Transverse colon (tissue), 4 donors: ENCODE measurements around the gene CASP10. TPM values are rescaled to one million over a fixed set of nuclear protein-coding genes. Genes with fewer than 3 reads are reported as not detected.
"Not testable (repeated sequence)": the region's sequence is repeated elsewhere in the genome, so short reads cannot be mapped to it uniquely, and the experiment has no call there.

Experiments
- DNase-seq: peaks from one replicate; pipeline ENCODE4 v3.0.0-alpha.2; 2019
- H3K27ac ChIP-seq, 4 donors: fragments of 200-600 bp; sonication (generic); 2 replicates each; pipeline ENCODE4 v1.5.1; 2016 to 2018; ENCODE audit warnings: inconsistent platforms in 4 of 4
- H3K27me3 ChIP-seq: fragments of 200-600 bp; sonication (generic); 2 replicates; pipeline ENCODE4 v1.5.1; 2017; ENCODE audit warnings: inconsistent platforms
- H3K36me3 ChIP-seq, 4 donors: fragments of 200-600 bp; sonication (generic); 2 replicates each; pipeline ENCODE4 v1.5.1; 2017 to 2019; ENCODE audit warnings: inconsistent platforms in 4 of 4
- H3K4me1 ChIP-seq, 4 donors: fragments of 200-600 bp; sonication (generic); 2 replicates each; pipeline ENCODE4 v1.5.1; 2017 to 2020; ENCODE audit warnings: inconsistent platforms in 4 of 4
- H3K4me3 ChIP-seq, 4 donors: fragments of 200-600 bp; sonication (generic); 1 replicate in 1 of 4; 2 replicates in 3 of 4; pipeline versions ENCODE4 v1.5.1 to v1.6.1; 2017 to 2019; ENCODE audit warnings: inconsistent platforms in 4 of 4
- H3K9me3 ChIP-seq, 2 donors: fragments of 200-600 bp; sonication (generic); 2 replicates each; pipeline ENCODE4 v1.5.1; 2017 to 2019; ENCODE audit warnings: inconsistent platforms in 2 of 2
- CTCF ChIP-seq, 5 experiments: fragments of 200-600 bp in 3 of 5; fragments of 450-650 bp in 2 of 5; sonication (generic) in 3 of 5; IDR thresholded peaks; 1 replicate in 2 of 5; 2 replicates in 3 of 5; pipeline ENCODE4 v1.5.1; 2016 to 2017; ENCODE audit warnings: antibody characterized with exemption in 5 of 5, inconsistent platforms in 3 of 5, mild to moderate bottlenecking in 2 of 5, moderate library complexity in 1 of 5
- EP300 ChIP-seq: sonication (generic); formaldehyde crosslinking; IDR thresholded peaks from one replicate; pipeline ENCODE4 v1.6.1; 2017; ENCODE audit warnings: antibody characterized with exemption, low read depth
- POLR2A ChIP-seq: fragments of 450-650 bp; IDR thresholded peaks from one replicate; pipeline ENCODE4 v1.6.1; 2016; ENCODE audit warnings: antibody characterized with exemption, mild to moderate bottlenecking, moderate library complexity
- POLR2AphosphoS5 ChIP-seq, 3 donors: sonication (generic); formaldehyde crosslinking; IDR thresholded peaks; one replicate each; pipeline ENCODE4 v1.6.1; 2016; ENCODE audit warnings: antibody characterized with exemption in 3 of 3
- WGBS, 2 donors: methylation state at CpG; one replicate each; pipeline ENCODE4 v1.1.5; 2018; ENCODE audit warnings: low coverage in 1 of 2; 5-methylcytosine and 5-hydroxymethylcytosine counted together
- in situ Hi-C, 4 donors: fragments of 200-750 bp; cut with MboI; loops; one replicate each; pipeline versions ENCODE4 v1.15.0 to v1.15.1; 2017; ENCODE audit warnings: low sequenced_read_pairs in 3 of 4, low pct_ligation_motif_present in 1 of 4, low pct_unique_long_range_greater_than_20kb in 1 of 4
- intact Hi-C: fragments of 100-400 bp; cut with DNase I; formaldehyde crosslinking; loops from one replicate; pipeline ENCODE4 v1.15.1; 2023; ENCODE audit warnings: low total_unique reads
- total RNA-seq, 4 donors: library from RNA; depleted of rRNA; stranded (reverse); fragments of >200 nt; gene quantifications; one replicate each; pipeline ENCODE4 v1.1.0, GENCODE V29; 2016

The CASP10 gene
- total RNA-seq, 4 donors from 2014 or later, result 4.8 to 68.4 (median 38.1) TPM

DNA sequence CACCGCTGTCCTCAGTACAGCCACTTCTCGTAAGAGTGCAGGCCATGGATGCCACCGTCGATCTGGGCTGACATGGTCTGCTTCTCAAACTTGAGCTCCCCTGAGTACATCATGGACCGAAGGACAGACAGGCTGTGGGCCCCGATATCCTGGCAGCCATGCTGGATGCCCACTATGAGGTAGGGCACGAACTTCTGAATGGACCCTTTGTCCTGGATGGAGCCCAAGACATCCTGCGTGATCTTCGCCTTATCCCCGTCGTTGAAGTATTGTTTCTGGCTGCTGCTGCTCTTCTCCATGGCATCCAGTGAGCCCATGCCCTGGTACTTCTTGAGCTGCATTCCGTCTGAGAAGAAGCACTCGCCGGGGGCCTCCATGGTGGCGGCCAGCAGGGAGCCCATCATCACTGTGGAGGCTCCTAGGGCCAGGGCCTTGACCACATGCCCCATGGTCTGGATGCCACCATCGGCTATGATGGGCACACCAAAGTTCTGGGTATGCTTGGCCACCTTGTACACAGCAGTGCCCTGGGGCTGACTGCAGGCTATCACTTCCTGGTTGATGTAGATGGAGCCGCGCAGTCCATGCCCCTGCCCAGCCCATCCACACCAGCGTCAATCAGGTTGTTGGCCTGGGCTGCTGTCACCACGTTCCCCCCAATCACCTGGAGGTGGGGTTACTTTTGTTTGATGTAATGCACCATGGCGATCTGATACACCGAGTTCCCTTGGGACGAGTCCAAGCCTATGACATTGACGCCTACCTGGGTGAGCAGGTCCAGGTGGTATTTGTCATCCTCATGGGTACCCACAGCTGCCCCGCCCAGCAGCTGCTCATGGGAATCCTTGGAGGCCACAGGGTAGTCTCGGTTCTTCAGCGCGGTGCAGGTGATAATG is 45.2 kb upstream of the CASP10 start:
- Histone ChIP-seq H3K27ac (no peak overlapping the region), H3K27me3 (no peaks in the 10 kb centered on the region), H3K9me3 (no peaks in the 10 kb centered on the region), H3K36me3 (peaks cover 0 to 73% (median 29%) of the 10 kb centered on the region in 4 donors), H3K4me3 (no peak overlapping the region), H3K4me1 (peaks cover 0 to 15% (median 3%) of the 10 kb centered on the region in 4 donors)
- 95% methylated on average over 27 of the region's 28 CpGs; no CpG with 5 or more reads in 1 of the 2 donors for WGBS, 2 donors
- no peak for TF ChIP-seq EP300
- no peak for TF ChIP-seq POLR2AphosphoS5 (IDR thresholded peaks at IDR 0.05)
- TF ChIP-seq CTCF (IDR thresholded peaks at IDR 0.05), result no peak
- in situ Hi-C loops (no loop called here), intact Hi-C loops (no loop called here)
- DNase-seq, result no peak

DNA sequence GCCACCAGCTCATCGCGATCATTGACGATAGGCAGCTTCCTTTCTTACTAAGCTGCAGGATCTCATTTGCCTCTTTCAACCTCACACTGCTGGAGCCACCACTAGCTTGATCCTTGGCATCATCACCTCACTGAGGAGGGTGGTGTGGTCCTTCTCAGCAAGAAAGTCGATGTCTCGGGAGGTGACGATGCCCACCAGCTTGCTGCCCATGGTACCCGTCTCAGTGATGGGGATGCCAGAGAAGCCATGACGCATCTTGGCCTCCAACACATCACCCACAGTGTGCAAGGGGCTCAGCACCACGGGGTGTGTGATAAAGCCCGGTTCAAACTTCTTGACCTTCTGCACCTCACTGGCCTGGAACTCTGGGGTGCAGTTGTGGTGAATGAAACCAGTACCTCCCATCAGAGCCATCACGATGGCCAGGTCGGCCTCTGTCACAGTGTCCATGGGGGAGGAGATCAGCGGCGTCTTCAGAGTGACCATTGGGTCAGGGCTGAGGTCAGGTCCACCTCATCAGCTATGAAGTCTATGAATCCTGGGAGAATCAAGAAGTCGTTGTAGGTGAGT is 44.5 kb upstream of the CASP10 start:
- DNase-seq, result no peak
- Histone ChIP-seq H3K27me3 (no peaks in the 10 kb centered on the region), H3K36me3 (peaks cover 0 to 73% (median 32%) of the 10 kb centered on the region in 4 donors), H3K27ac (no peak overlapping the region), H3K4me3 (no peak overlapping the region), H3K4me1 (peaks cover 0 to 10% (median 3%) of the 10 kb centered on the region in 4 donors), H3K9me3 (no peaks in the 10 kb centered on the region)
- intact Hi-C loops, result no loop called here
- in situ Hi-C loops, result no loop called here
- 98% methylated on average over 14 of the region's 15 CpGs; no CpG with 5 or more reads in 1 of the 2 donors for WGBS, 2 donors
- TF ChIP-seq EP300, result no peak
- no peak for TF ChIP-seq CTCF (IDR thresholded peaks at IDR 0.05)
- no peak for TF ChIP-seq POLR2AphosphoS5 (IDR thresholded peaks at IDR 0.05)
- TF ChIP-seq POLR2A, result no peak

DNA sequence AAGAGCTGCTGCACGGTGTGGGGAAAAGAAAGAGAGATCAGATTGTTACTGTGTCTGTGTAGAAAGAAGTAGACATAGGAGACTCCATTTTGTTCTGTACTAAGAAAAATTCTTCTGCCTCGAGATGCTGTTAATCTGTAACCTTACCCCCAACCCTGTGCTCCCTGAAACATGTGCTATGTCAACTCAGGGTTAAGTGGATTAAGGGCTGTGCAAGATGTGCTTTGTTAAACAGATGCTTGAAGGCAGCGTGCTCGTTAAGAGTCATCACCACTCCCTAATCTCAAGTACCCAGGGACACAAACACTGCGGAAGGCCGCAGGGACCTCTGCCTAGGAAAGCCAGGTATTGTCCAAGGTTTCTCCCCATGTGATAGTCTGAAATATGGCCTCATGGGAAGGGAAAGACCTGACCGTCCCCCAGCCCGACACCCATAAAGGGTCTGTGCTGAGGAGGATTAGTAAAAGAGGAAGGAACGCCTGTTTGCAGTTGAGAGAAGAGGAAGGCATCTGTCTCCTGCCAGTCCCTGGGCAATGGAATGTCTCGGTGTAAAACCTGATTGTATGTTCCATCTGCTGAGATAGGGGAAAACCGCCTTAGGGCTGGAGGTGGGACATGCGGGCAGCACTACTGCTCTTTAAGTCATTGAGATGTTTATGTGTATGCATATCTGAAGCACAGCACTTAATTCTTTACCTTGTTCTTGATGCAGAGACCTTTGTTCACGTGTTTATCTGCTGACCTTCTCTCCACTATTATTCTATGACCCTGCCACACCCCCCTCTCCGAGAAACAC is 43.8 kb upstream of the CASP10 start:
- Histone ChIP-seq H3K4me1 (peaks cover 0 to 14% (median 3%) of the 10 kb centered on the region in 4 donors), H3K36me3 (peaks cover 0 to 71% (median 31%) of the 10 kb centered on the region in 4 donors)
- H3K4me3 ChIP-seq, H3K27ac ChIP-seq, in situ Hi-C loops, H3K9me3 ChIP-seq, H3K27me3 ChIP-seq, DNase-seq, intact Hi-C loops: not testable (repeated sequence)
- WGBS, 2 donors, result 77 to 82% methylated on average over 3 to 14 of the region's 14 CpGs

- Histone ChIP-seq H3K4me3 (no peak overlapping the region), H3K9me3 (no peaks in the 10 kb centered on the region), H3K27ac (no peak overlapping the region), H3K36me3 (peaks cover 0 to 66% (median 31%) of the 10 kb centered on the region in 4 donors), H3K4me1 (peaks cover 0 to 14% (median 4%) of the 10 kb centered on the region in 4 donors), H3K27me3 (no peaks in the 10 kb centered on the region)
- intact Hi-C loops (no loop called here), in situ Hi-C loops (no loop called here)
- WGBS, 2 donors, result 84 to 92% methylated on average over 7 to 34 of the region's 34 CpGs
- no peak for DNase-seq
- no peak for TF ChIP-seq EP300
- TF ChIP-seq POLR2AphosphoS5 (IDR thresholded peaks at IDR 0.05), result no peak
- TF ChIP-seq POLR2A, result no peak
- no peak for TF ChIP-seq CTCF (IDR thresholded peaks at IDR 0.05)
Measured at GRCh38 chr2:201139836-201140604, 42.9 kb upstream of the CASP10 start.
